ENCODE measurements around the gene CCNE1.

Gene CCNE1

DNA sequence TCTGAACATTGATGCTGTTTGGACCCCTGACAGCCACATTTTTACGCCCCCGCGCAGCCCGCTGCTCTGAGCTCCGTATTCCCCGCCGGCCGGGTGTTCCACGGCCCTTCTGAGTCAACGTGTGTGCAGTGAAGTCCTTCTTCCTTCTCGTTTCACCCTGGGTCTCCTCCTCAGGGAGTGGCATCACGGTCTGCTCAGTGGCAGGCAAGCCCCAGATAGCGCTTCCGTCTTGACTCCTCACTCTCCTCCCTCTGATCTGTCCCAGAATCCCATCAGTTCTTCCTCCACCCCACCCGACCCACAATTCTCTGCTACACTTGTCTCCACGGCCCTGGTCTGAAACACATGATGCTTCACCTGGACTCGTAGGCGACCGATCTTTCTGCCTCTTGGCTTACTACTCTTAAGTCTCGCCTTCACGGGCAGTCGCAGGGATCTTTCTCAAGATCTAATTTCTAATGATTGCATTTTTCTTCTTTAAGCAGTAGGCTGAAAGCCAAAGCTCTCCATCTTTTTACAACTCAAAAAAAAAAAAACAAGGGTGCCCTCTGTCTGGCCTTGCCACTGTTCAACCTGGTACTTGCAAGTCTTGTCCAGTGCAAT lies 33.9 kb downstream of the CCNE1 start:
- DNase-seq: peak; percentile 24

GRCh38 chr19:29849208-29849607 lies 37.4 kb downstream of the CCNE1 start:
- no peak for DNase-seq

GRCh38 chr19:29850482-29850881 lies 38.7 kb downstream of the CCNE1 start:
- no peak for DNase-seq

- DNase-seq: no peak
Measured at GRCh38 chr19:29851769-29852521, 40.2 kb downstream of the CCNE1 start.

- no peak for DNase-seq
Measured at GRCh38 chr19:29854033-29854432, 42.2 kb downstream of the CCNE1 start.

- no peak for DNase-seq
Measured at GRCh38 chr19:29855087-29855486, 43.3 kb downstream of the CCNE1 start.

- no peak for DNase-seq
Measured at GRCh38 chr19:29855741-29856500, 44.1 kb downstream of the CCNE1 start.

DNA sequence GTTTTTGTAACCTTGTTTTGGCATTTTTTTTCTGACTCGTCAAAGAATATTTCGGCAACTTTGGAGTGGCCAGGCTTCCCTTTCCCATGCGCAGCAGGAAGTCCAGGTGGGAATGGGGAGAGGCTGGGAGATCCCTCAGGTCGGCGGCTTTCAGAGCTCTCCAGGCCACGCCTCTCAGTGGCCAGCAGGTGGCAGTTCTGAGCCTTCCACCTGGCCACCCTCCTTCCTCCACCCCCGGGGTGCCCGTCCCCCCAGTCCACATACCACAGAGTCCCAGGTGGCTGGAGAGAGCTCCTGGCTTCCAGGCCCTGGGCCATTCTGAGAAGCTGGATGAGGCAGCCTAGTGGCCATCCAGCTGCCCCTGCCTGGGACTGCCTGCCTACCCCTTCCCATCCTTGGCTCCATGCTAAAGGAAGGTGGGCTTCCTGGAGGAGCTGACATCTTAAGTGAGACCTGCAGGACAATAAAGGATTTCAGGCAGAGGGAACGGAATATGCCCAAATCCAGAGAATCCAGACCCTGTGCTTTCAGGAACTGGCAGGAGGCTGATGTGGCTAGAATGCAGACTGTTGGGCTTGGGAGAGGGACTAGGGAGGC lies 46.3 kb downstream of the CCNE1 start:
- peak; percentile 29 for DNase-seq

DNA sequence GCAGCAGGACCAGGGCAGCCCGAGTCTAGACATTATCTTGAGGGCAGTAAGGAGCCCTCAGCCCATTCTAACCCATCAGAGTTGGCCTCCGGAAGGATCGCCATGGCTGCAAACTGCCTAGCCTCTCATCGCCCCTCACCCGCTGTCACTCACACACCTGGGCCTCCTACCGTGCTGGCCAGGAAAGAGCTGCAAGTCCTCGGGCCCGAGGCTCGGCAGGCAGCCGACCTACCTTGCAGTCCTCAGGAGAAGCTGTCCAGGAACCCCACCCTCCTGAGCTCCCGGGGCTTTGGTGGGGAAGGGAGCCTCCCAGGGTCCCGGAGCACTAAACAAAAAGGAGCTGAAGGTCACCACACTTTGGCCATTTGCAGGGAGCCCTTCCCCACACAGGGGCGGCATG lies 46.8 kb downstream of the CCNE1 start:
- no peak for DNase-seq

- DNase-seq: no peak
Measured at GRCh38 chr19:29860492-29860891, 48.7 kb downstream of the CCNE1 start.

GRCh38 chr19:29861574-29861973 lies 49.8 kb downstream of the CCNE1 start:
- DNase-seq: no peak

- no peak for DNase-seq
Measured at GRCh38 chr19:29866011-29866410, 54.2 kb downstream of the CCNE1 start.

- DNase-seq: no peak
Measured at GRCh38 chr19:29867984-29868383, 56.2 kb downstream of the CCNE1 start.

DNA sequence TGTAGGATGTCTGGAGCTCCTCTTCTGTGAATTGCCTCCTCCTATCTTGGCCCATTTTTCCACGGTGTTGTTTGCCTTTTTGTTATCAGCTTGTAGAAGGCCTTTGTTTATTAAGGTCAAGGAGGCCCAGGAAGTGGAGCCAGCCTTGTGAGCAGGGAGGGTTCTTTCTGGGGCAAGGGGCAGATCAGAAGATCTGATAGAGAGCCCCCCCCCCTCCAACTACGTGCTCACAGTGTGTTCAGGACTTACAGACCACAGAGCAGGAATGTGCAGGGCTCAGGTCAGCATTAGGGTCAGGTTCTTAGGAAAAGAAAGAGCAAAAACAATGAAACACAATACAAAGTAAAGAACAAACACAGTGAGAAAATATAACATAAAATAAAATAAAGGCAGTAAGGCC lies 59.4 kb downstream of the CCNE1 start:
- DNase-seq: no peak

GRCh38 chr19:29872224-29872731 lies 60.5 kb downstream of the CCNE1 start:
- peak; percentile 19 for DNase-seq

GRCh38 chr19:29873024-29873800 lies 61.4 kb downstream of the CCNE1 start:
- DNase-seq: peak; percentile 75
